ENCODE data around the gene HMGB1. TPM values are rescaled to one million over a fixed set of nuclear protein-coding genes. Genes with fewer than 3 reads are reported as not detected.
"Not testable (repeated sequence)": the region's sequence is repeated elsewhere in the genome, so short reads cannot be mapped to it uniquely, and the experiment has no call there.

Gene HMGB1
- total and polyA plus RNA-seq, 2 donors, result 593 to 1,017 TPM

DNA sequence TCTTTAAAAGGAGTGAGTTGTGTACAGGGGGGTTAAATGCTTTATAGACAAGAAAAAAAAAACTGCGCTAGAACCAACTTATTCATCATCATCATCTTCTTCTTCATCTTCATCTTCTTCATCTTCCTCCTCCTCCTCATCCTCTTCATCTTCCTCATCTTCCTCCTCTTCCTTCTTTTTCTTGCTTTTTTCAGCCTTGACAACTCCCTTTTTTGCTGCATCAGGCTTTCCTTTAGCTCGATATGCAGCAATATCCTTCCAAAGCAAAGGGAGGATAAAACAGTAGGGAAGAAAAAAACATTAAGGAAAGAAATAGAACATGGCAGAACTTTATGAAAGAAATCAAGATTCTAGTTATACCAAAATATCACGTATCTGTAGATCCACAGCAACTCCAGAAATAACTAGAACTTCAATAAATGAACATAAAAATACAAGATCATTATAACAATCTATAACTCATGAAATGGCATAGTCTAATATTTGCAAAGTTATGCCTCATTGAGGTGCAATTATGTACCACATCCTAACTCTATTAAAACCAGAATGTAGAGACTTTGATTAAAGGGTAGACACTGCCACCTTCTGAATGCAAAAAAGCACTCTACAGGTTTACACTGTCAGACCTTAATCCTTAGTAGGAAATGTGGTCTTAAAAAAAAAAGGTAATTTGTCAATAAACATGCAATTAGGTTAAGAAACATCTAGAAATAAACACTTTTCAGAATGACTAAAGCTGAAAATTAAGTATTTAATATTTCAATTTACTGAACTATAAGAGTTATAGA, 4.3 kb downstream of the HMGB1 start:
- not testable (repeated sequence) for H3K4me1 ChIP-seq (ENCODE audit: control insufficient read depth in 2 of 2, insufficient read depth in 2 of 2, low read length in 2 of 2); H3K27me3 ChIP-seq (ENCODE audit: control insufficient read depth in 2 of 2, insufficient read depth in 1 of 2, low read length in 1 of 2); H3K27ac ChIP-seq (ENCODE audit: low read depth in 1 of 2, low read length in 1 of 2); H3K9me3 ChIP-seq (ENCODE audit: control insufficient read depth in 2 of 2, insufficient read depth in 1 of 2, low read length in 1 of 2); H3K4me3 ChIP-seq (ENCODE audit: low read length in 2 of 2)
- DNase-seq (ENCODE audit: low read depth in 6 of 9, low spot score in 9 of 9), result peak in 6 of 9 donors; percentile 38 to 82 (median 54)
- 94% methylated on average over 3 of the region's 3 CpGs for WGBS
- peaks cover 9 to 43% of the 10 kb centered on the region in 2 donors for H3K36me3 ChIP-seq (ENCODE audit: control insufficient read depth in 2 of 2, insufficient read depth in 2 of 2, low read length in 1 of 2)

DNA sequence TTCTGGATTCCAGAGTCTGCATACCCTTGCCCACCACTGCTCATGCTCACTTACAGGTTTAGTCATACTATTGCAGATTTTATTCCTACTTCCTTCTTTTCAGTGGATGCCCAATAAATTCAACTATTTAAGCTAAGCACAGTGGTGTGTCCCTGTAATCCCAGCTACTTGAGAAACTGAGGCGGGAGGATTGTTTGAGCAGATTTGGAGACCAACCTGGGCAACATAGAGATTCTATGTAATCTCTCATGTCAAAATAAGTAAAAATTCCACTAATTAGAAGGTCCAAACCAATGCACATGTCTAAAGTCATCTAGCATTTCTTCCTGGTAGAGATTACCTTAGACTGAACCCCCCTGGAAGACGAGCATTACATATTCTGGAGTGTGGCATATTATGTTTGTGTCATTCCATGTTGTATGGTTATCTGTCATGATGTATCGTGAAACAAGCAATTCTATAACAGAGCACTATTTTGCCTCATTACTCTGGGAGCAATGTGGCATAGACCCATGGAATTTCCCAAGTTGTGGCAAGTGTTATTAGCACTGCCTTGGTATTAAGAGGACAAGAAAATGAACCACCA, 8.3 kb downstream of the HMGB1 start:
- Histone ChIP-seq H3K9me3 (ENCODE audit: control insufficient read depth in 2 of 2, insufficient read depth in 1 of 2, low read length in 1 of 2) (no peaks in the 10 kb centered on the region), H3K27me3 (ENCODE audit: control insufficient read depth in 2 of 2, insufficient read depth in 1 of 2, low read length in 1 of 2) (no peaks in the 10 kb centered on the region), H3K4me3 (ENCODE audit: low read length in 2 of 2) (no peak overlapping the region), H3K27ac (ENCODE audit: low read depth in 1 of 2, low read length in 1 of 2) (no peak overlapping the region), H3K36me3 (ENCODE audit: control insufficient read depth in 2 of 2, insufficient read depth in 2 of 2, low read length in 1 of 2) (peaks cover 9 to 33% of the 10 kb centered on the region in 2 donors), H3K4me1 (ENCODE audit: control insufficient read depth in 2 of 2, insufficient read depth in 2 of 2, low read length in 2 of 2) (peaks cover 0 to 2% of the 10 kb centered on the region in 2 donors)
- 98% methylated on average over 3 of the region's 3 CpGs for WGBS
- no peak for DNase-seq (ENCODE audit: low read depth in 6 of 9, low spot score in 9 of 9)

DNA sequence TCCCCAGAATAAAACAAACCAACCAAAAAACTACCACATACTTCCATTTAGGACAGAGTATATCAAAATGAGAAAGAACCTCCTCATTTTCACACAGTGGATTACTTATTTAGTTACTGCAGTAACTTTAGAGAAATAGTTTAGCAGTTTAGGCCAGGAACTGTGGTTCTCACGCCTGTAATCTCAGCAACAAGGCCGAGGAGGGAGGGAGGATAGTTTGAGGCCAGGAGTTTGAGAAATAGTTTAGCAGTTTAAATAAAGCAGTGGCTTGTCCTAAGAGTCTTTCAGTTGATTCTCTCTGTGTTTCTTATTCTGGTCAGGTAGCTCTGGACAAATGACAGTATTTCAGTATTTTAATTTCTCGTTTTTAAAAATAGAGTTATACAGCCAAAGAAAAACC, 9.4 kb downstream of the HMGB1 start:
- whole genome bisulfite sequencing, result 96% methylated on average over 3 of the region's 3 CpGs
- Histone ChIP-seq H3K9me3 (ENCODE audit: control insufficient read depth in 2 of 2, insufficient read depth in 1 of 2, low read length in 1 of 2) (no peaks in the 10 kb centered on the region), H3K27me3 (ENCODE audit: control insufficient read depth in 2 of 2, insufficient read depth in 1 of 2, low read length in 1 of 2) (no peaks in the 10 kb centered on the region), H3K4me1 (ENCODE audit: control insufficient read depth in 2 of 2, insufficient read depth in 2 of 2, low read length in 2 of 2) (peaks cover 0 to 2% of the 10 kb centered on the region in 2 donors), H3K27ac (ENCODE audit: low read depth in 1 of 2, low read length in 1 of 2) (no peak overlapping the region), H3K36me3 (ENCODE audit: control insufficient read depth in 2 of 2, insufficient read depth in 2 of 2, low read length in 1 of 2) (peaks cover 9 to 22% of the 10 kb centered on the region in 2 donors), H3K4me3 (ENCODE audit: low read length in 2 of 2) (no peak overlapping the region)
- no peak for DNase-seq (ENCODE audit: low read depth in 6 of 9, low spot score in 9 of 9)

DNA sequence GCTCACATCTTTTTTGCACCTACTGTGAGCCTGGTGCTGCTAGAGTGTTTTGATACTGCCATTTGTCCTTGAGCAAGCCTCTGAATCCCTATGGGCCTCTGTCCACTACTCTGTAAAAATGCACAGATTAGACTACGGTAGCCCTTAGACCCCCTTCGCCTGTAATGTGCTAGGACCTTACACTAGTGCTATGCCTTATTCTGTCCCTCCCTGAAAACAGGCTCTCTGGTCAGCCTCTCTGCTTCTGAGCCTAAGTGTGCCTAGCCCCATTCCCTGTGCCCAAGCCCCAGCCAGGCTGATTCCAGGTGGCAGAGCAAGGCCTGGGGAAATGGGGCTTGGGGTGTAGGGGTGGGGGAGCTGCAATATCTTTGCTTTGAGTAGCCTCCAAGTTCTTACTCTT, 10.7 kb downstream of the HMGB1 start:
- no peak for DNase-seq (ENCODE audit: low read depth in 6 of 9, low spot score in 9 of 9)
- H3K27ac ChIP-seq (ENCODE audit: low read depth in 1 of 2, low read length in 1 of 2), result no peak overlapping the region
- H3K27me3 ChIP-seq (ENCODE audit: control insufficient read depth in 2 of 2, insufficient read depth in 1 of 2, low read length in 1 of 2), result no peaks in the 10 kb centered on the region
- H3K36me3 ChIP-seq (ENCODE audit: control insufficient read depth in 2 of 2, insufficient read depth in 2 of 2, low read length in 1 of 2), result peaks cover 9 to 21% of the 10 kb centered on the region in 2 donors
- 93% methylated on average over 2 of the region's 2 CpGs for WGBS
- peaks cover 0 to 2% of the 10 kb centered on the region in 2 donors for H3K4me1 ChIP-seq (ENCODE audit: control insufficient read depth in 2 of 2, insufficient read depth in 2 of 2, low read length in 2 of 2)
- H3K4me3 ChIP-seq (ENCODE audit: low read length in 2 of 2), result no peak overlapping the region
- no peaks in the 10 kb centered on the region for H3K9me3 ChIP-seq (ENCODE audit: control insufficient read depth in 2 of 2, insufficient read depth in 1 of 2, low read length in 1 of 2)

DNA sequence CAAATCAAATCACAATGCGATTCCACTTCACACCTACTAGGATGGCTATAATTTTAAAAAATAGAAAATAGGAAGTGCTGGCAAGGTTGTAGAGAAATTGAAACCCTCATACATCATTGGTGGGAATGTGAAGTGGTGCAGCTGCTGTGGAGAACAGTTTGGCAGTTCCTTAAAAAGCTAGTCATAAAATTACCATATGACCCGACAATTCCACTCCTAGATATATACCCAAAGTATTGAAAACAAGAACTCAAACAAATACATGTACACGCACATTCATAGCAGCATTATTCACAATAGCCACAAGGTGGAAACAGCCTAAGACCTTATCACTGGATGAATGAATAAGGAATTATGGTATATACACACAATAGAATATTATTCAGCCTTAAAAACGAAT, 12.0 kb downstream of the HMGB1 start:
- H3K27me3 ChIP-seq (ENCODE audit: control insufficient read depth in 2 of 2, insufficient read depth in 1 of 2, low read length in 1 of 2), result no peaks in the 10 kb centered on the region
- H3K4me1 ChIP-seq (ENCODE audit: control insufficient read depth in 2 of 2, insufficient read depth in 2 of 2, low read length in 2 of 2), result peaks cover 0 to 2% of the 10 kb centered on the region in 2 donors
- no peak for DNase-seq (ENCODE audit: low read depth in 6 of 9, low spot score in 9 of 9)
- peaks cover 9 to 13% of the 10 kb centered on the region in 2 donors for H3K36me3 ChIP-seq (ENCODE audit: control insufficient read depth in 2 of 2, insufficient read depth in 2 of 2, low read length in 1 of 2)
- H3K9me3 ChIP-seq (ENCODE audit: control insufficient read depth in 2 of 2, insufficient read depth in 1 of 2, low read length in 1 of 2), result no peaks in the 10 kb centered on the region
- WGBS, result 83% methylated on average over 4 of the region's 4 CpGs
- H3K27ac ChIP-seq (ENCODE audit: low read depth in 1 of 2, low read length in 1 of 2), result no peak overlapping the region
- H3K4me3 ChIP-seq (ENCODE audit: low read length in 2 of 2), result no peak overlapping the region

DNA sequence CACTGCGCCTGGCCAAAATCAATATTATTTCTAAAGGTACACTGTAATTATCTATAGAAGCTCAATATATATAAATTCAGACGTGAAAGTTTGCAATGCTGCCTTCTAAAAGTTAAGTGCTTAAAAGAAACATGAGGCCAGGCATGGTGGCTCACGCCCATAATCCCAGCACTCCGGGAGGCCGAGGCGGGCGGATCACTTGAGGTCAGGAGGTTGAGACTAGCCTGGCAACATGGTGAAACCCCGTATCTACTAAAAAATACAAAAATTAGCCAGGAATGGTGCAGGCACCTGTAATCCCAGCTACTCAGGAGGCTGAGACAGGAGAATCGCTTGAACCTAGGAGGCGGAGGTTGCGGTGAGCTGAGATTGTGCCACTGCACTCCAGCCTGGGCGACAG, 14.3 kb downstream of the HMGB1 start:
- not testable (repeated sequence) for H3K27ac ChIP-seq (ENCODE audit: low read depth in 1 of 2, low read length in 1 of 2); H3K4me3 ChIP-seq (ENCODE audit: low read length in 2 of 2); H3K4me1 ChIP-seq (ENCODE audit: control insufficient read depth in 2 of 2, insufficient read depth in 2 of 2, low read length in 2 of 2); H3K9me3 ChIP-seq (ENCODE audit: control insufficient read depth in 2 of 2, insufficient read depth in 1 of 2, low read length in 1 of 2); DNase-seq (ENCODE audit: low read depth in 6 of 9, low spot score in 9 of 9); H3K36me3 ChIP-seq (ENCODE audit: control insufficient read depth in 2 of 2, insufficient read depth in 2 of 2, low read length in 1 of 2); H3K27me3 ChIP-seq (ENCODE audit: control insufficient read depth in 2 of 2, insufficient read depth in 1 of 2, low read length in 1 of 2)
- 99% methylated on average over 12 of the region's 12 CpGs for WGBS

DNA sequence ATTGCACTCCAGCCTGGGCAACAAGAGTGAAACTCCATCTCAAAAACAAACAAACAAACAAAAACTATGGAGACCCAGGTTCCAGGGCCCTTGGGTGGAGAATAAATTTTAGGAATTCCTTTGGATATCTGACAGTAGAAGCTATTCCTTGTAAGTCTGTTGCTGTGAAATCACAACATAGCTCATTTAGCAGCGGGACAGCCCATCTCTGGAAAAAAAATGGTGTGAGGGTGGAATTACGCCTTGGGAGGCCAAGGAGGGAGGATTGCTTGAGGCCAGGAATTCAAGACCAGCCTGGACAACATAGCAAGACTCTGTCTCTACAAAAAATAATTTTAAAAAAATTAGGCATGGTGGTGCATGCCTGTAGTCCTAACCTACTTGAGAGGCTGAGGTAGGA, 15.7 kb downstream of the HMGB1 start:
- Histone ChIP-seq H3K36me3 (ENCODE audit: control insufficient read depth in 2 of 2, insufficient read depth in 2 of 2, low read length in 1 of 2) (no peaks in the 10 kb centered on the region), H3K27me3 (ENCODE audit: control insufficient read depth in 2 of 2, insufficient read depth in 1 of 2, low read length in 1 of 2) (peaks cover 0 to 9% of the 10 kb centered on the region in 2 donors), H3K9me3 (ENCODE audit: control insufficient read depth in 2 of 2, insufficient read depth in 1 of 2, low read length in 1 of 2) (peaks cover 0 to 6% of the 10 kb centered on the region in 2 donors), H3K4me1 (ENCODE audit: control insufficient read depth in 2 of 2, insufficient read depth in 2 of 2, low read length in 2 of 2) (peaks cover 7 to 13% of the 10 kb centered on the region in 2 donors), H3K4me3 (ENCODE audit: low read length in 2 of 2) (no peak overlapping the region), H3K27ac (ENCODE audit: low read depth in 1 of 2, low read length in 1 of 2) (no peak overlapping the region)
- DNase-seq (ENCODE audit: low read depth in 6 of 9, low spot score in 9 of 9), result no peak
- 99% methylated on average over 2 of the region's 2 CpGs for WGBS

DNA sequence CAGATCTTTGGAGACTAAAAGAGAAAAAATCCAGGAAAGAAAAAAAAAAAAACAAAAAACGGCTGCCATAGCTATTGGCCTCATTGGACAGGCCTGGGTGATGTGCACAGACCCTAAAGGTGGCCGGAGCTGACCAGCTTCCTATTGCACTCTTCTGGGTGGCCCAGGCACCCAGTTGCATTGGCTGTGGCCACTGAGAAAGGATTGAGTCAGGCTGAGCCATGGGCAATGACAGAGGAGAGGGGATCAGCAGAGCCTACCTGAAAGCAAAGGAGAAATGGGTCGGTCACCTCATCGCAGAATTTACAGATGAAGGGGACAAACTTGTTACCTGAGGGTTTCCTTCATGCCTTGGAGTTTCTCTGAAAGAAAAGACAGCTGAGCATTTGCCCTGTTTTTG, 17.3 kb downstream of the HMGB1 start:
- DNase-seq (ENCODE audit: low read depth in 6 of 9, low spot score in 9 of 9), result no peak
- H3K36me3 ChIP-seq (ENCODE audit: control insufficient read depth in 2 of 2, insufficient read depth in 2 of 2, low read length in 1 of 2), result no peaks in the 10 kb centered on the region
- H3K27ac ChIP-seq (ENCODE audit: low read depth in 1 of 2, low read length in 1 of 2), result no peak overlapping the region
- 100% methylated on average over 4 of the region's 4 CpGs for WGBS
- H3K9me3 ChIP-seq (ENCODE audit: control insufficient read depth in 2 of 2, insufficient read depth in 1 of 2, low read length in 1 of 2), result peaks cover 0 to 6% of the 10 kb centered on the region in 2 donors
- no peak overlapping the region for H3K4me3 ChIP-seq (ENCODE audit: low read length in 2 of 2)
- H3K27me3 ChIP-seq (ENCODE audit: control insufficient read depth in 2 of 2, insufficient read depth in 1 of 2, low read length in 1 of 2), result peaks cover 0 to 9% of the 10 kb centered on the region in 2 donors
- peaks cover 7 to 13% of the 10 kb centered on the region in 2 donors for H3K4me1 ChIP-seq (ENCODE audit: control insufficient read depth in 2 of 2, insufficient read depth in 2 of 2, low read length in 2 of 2)

DNA sequence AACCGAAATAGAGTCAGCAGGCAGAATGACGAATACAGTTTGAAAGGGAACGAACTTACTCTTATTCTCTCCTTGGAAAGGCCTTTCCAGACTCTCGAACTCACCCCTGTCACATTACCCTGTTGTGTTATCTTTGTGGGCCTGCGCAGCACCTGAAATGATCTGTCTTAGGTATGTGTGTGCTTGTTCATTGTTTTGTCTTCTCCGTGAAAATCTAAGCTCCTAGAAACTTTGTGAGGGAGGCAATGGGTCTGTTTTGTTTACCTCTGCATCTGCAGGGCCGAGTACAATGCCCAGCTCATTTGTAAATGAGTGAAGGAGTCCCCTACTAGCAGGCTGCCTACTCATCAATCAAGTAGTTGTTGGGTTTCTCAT, 19.6 kb downstream of the HMGB1 start:
- DNase-seq (ENCODE audit: low read depth in 6 of 9, low spot score in 9 of 9), result peak in 1 of 9 donors; percentile 18
- Histone ChIP-seq H3K4me3 (ENCODE audit: low read length in 2 of 2) (peak overlapping the region in 1 of 2 donors; percentile 28), H3K36me3 (ENCODE audit: control insufficient read depth in 2 of 2, insufficient read depth in 2 of 2, low read length in 1 of 2) (no peaks in the 10 kb centered on the region), H3K9me3 (ENCODE audit: control insufficient read depth in 2 of 2, insufficient read depth in 1 of 2, low read length in 1 of 2) (peaks cover 0 to 6% of the 10 kb centered on the region in 2 donors), H3K27ac (ENCODE audit: low read depth in 1 of 2, low read length in 1 of 2) (peak overlapping the region; percentile 57 to 70), H3K4me1 (ENCODE audit: control insufficient read depth in 2 of 2, insufficient read depth in 2 of 2, low read length in 2 of 2) (peaks cover 7 to 15% of the 10 kb centered on the region in 2 donors), H3K27me3 (ENCODE audit: control insufficient read depth in 2 of 2, insufficient read depth in 1 of 2, low read length in 1 of 2) (peaks cover 0 to 9% of the 10 kb centered on the region in 2 donors)
- WGBS, result 83% methylated on average over 7 of the region's 7 CpGs

Data from thymus (tissue), 11 donors.